GM21717 (cell line): ENCODE data around the gene GDPD4.

Experiments used
- ATAC-seq: cut with Tn5 transposase; IDR thresholded peaks from one replicate; pipeline ENCODE4 v1.9.1; 2021; ENCODE audit warnings: mild to moderate bottlenecking, moderate library complexity; ENCODE audit not compliant: unreplicated experiment

The GDPD4 gene

DNA sequence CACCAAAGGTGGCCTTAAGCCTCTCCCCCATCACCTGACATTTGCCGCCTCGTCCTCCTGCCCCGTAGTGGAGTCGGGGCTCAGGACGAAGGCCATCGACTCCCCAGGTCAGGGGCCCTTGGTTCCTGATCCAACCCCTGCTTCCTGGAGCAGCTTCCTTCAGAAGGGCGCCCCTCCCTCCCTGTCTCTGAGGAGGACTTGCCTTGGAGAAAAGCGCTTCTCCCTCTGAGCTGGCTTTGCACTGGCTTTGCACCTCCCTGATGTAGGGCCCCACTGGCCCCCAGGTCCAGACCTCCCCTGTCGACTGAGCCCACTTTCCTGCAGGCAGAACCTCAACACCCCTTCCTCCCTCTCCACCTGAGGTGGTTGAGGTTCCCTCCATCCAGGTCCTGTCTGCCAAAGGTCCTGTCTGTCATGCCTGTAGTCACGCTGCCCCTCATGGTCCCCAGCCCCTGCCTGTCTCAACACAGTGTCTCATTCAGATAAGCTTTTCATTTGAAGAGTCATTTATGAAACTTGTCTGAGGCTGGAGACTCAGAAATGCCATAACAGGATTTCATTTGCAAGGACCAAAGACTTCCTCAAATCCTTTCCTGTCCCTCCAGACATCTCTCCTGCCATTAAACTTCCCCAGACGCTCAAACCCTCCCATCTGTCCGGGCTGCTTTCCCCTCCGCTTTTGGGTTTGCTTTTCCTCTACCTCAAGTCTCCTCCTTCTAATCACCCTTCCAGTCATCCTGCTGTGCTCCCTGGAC lies 95.0 kb downstream of the GDPD4 start:
- no peak for ATAC-seq

GRCh38 chr11:77205467-77206263 lies 95.8 kb downstream of the GDPD4 start:
- ATAC-seq, result no peak

- no peak for ATAC-seq
Observed at GRCh38 chr11:77204754-77205466, 96.6 kb downstream of the GDPD4 start.

- ATAC-seq, result no peak
Observed at GRCh38 chr11:77203901-77204753, 97.4 kb downstream of the GDPD4 start.

GRCh38 chr11:77202941-77203900 lies 98.3 kb downstream of the GDPD4 start:
- no peak for ATAC-seq

DNA sequence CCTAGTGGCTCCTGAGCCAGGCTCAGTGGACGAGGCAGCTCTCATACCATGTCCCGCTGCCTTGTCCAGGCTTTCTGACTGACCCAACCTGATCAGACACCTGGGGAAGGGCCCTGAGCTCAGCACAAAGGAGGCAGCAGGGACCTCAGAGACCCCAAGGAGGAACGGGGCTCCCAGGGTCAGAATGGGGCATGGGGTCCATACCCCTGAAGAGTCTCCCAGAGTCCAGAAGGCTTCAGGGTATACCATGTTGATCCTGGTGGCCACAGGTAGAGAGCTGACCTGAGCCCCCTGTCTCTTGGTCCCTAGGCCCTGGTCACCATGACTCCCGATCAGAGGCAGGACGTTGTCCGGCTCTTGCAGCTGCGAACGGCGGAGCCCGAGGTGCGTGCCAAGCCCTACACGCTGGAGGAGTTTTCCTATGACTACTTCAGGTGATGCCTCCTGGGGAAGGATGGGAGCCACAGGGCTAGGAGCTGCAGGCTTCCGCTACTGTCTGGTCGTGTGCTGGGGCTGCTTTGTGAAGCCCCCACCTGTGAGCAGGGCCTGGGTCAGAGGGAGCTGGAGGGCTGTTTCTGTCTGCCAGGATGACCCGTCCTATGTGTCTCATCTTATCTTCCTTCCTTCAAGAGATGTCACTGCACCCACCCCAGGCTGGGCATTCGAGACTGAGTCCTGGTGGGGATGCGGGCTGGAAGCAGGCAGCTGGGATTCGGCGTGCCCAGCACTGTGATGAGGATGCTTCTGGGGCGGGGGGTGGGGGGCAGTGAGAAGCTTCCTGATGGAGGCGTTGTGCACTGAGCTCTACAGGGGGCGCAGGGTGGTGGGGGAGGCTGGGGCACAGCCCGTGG lies 99.3 kb downstream of the GDPD4 start:
- no peak for ATAC-seq

GRCh38 chr11:77201370-77201769 lies 100.1 kb downstream of the GDPD4 start:
- no peak for ATAC-seq

DNA sequence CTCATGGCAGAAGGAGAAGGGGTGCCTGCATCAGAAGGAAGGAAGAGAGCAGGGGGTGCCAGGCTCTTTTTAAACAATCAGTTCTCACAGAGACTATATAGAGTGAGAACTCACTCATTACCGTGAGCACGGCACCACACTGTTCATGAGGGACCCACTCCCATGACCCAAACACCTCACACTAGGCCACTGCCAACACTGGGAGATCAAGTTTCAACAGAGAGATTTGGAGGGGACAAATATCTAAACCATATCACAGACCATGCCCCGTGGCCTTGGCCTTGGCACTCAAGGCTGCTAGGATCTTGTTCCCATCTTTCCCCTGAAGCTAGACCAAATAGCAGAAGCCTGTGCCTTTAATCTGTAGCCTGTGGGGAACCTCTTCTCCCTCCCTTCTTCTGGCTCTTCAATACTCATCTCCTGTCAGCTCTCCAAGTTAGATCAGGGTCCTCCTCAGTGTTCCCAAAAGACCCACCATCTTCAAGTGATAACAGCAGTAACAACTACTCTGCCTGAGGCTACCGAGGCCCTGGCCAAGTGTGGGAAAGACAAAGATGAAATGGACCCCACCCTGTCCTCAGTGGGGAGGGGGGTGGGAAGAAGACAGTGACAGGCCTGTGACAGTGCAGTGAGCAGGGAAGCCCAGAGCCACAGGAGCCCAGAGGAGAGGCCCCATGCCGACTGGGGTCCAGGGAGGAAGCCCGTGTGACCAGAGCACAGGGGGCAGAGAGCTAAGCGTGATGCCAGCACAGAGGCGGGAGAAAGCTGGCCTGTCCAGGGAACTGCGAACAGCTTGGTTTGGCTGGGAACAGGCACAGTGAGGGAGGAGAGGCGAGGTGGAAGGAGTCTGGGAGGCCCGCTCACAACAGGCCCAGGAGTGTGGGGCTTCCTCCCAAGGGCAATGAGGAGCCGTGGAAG lies 100.9 kb downstream of the GDPD4 start:
- no peak for ATAC-seq

GRCh38 chr11:77199137-77199745 lies 102.2 kb downstream of the GDPD4 start:
- ATAC-seq, result no peak

DNA sequence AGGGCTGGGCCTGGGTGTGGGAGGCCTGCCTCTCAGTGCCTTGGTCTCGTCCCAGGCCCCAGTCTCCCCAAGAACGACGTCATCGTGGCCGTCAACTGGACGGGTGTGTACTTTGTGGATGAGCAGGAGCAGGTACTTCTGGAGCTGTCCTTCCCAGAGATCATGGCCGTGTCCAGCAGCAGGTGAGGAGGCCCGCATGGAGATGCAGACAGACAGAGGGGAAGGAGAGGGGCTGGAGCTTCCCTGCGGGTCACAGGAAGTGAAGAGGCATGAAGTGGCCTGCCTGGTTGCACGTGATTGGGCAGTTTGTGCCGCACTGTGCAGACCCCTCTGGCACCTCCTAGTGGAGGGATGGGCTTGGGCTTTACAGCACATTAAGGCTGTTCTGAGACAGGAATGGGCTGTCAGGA lies 103.0 kb downstream of the GDPD4 start:
- no peak for ATAC-seq

GRCh38 chr11:77197626-77198320 lies 103.7 kb downstream of the GDPD4 start:
- no peak for ATAC-seq

DNA sequence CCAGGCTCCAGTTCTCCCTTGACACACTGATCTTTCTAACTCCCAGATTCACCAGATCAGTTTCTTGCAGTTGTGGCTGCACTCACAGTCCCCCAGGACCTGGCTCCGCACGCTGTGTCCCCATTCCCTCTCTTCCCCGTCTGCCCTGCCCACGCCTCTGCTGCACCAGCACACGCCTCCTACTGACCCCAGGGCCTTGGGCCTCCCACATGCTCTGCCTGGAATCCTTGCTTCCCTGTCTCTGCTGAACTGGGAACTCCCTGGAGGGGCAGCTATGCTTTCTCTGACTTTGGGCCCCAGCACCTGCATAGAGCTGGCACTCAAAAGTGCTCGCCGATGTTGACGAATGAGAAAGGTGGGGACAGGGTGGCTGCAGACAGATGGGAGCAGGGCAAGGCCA lies 104.5 kb downstream of the GDPD4 start:
- no peak for ATAC-seq

- no peak for ATAC-seq
Observed at GRCh38 chr11:77195071-77195755, 106.3 kb downstream of the GDPD4 start.

DNA sequence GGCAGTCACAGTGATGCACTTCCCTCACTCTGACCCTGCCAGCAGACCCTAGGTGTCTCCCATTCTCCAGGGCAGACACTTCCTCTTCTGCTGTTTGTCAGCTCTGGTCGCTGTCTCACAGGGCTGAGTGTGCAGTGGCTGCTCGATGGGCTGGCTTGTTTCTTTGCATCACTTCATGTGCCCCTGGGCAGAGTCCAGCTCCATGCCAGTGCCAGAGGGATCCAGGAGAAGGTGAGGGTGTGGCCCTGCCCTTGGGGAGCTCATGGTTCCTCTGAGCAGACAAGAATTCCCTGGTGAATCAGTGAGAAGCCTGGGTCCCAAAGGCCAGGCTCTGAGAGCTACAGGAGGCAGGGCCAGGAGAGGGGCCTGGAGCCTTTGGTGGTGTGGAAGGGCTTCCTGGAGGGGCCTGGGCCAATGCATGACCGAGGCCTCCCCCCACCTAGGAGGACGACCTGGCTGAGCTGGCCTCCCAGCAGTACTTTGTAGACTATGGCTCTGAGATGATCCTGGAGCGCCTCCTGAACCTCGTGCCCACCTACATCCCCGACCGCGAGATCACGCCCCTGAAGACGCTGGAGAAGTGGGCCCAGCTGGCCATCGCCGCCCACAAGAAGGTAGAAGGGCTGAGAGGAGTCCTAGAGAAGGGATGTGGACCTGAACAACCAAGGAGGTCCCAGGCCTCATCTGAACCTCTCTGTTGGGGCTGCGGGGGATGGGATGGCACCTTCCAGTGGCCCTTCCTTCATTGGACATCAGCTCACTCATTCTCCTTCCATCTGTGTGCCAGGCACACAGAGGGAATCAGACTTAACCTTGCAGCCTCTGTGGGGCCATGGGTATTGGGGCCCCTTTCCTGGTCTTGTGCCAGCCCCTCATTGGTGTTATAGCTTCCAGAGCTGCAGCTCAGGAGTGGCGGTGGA lies 107.3 kb downstream of the GDPD4 start:
- no peak for ATAC-seq

GRCh38 chr11:77193167-77193566 lies 108.3 kb downstream of the GDPD4 start:
- ATAC-seq, result no peak
